Loucy (cell line): ENCODE data around the gene HERPUD2.
"Not testable (repeated sequence)": the region's sequence is repeated elsewhere in the genome, so short reads cannot be mapped to it uniquely, and the experiment has no call there.

Experiments
- H2AFZ ChIP-seq: fragments of 200-600 bp; sonication (generic); 2 replicates; pipeline ENCODE4 v1.6.0; 2016; ENCODE audit warnings: antibody characterized with exemption, mild to moderate bottlenecking, low read length, moderate library complexity
- H3F3A ChIP-seq: fragments of 200-600 bp; 2 replicates; pipeline ENCODE4 v1.6.0; 2016; ENCODE audit warnings: antibody characterized with exemption, low read depth, mild to moderate bottlenecking
- H3K27me3 ChIP-seq: fragments of 200-600 bp; sonication (generic); 2 replicates; pipeline ENCODE4 v1.6.1; 2014; ENCODE audit warnings: low read length, mild to moderate bottlenecking; ENCODE audit not compliant: insufficient read depth, poor library complexity, severe bottlenecking
- H3K36me3 ChIP-seq: fragments of 200-600 bp; sonication (generic); 2 replicates; pipeline ENCODE4 v1.6.1; 2016; ENCODE audit warnings: low read length; ENCODE audit not compliant: insufficient read depth
- H3K4me1 ChIP-seq: fragments of 200-600 bp; sonication (generic); 2 replicates; pipeline ENCODE4 v1.5.1; 2014; ENCODE audit warnings: low read length, mild to moderate bottlenecking; ENCODE audit not compliant: insufficient read depth, poor library complexity, severe bottlenecking
- H3K4me2 ChIP-seq: fragments of 200-600 bp; sonication (generic); 2 replicates; pipeline ENCODE4 v1.6.0; 2014; ENCODE audit warnings: antibody characterized with exemption, low read length, low read depth, mild to moderate bottlenecking; ENCODE audit not compliant: poor library complexity, severe bottlenecking
- H3K4me3 ChIP-seq: fragments of 200-600 bp; sonication (generic); 2 replicates; pipeline ENCODE4 v1.5.1; 2014; ENCODE audit warnings: low read length, mild to moderate bottlenecking, mixed read lengths; ENCODE audit not compliant: poor library complexity, severe bottlenecking
- H3K79me2 ChIP-seq: fragments of 200-600 bp; sonication (generic); 2 replicates; pipeline ENCODE4 v1.6.1; 2014; ENCODE audit warnings: low read length; ENCODE audit not compliant: insufficient read depth
- H3K9ac ChIP-seq: fragments of 200-600 bp; sonication (generic); 2 replicates; pipeline ENCODE4 v1.6.0; 2014; ENCODE audit warnings: mild to moderate bottlenecking, low read depth, low read length, moderate library complexity; ENCODE audit not compliant: poor library complexity, severe bottlenecking
- H3K9me2 ChIP-seq: fragments of 200-600 bp; sonication (generic); replicated peaks from 2 replicates; pipeline ENCODE4 v1.6.1; 2016; ENCODE audit warnings: low read depth, low read length, mixed read lengths
- H3K9me3 ChIP-seq: fragments of 200-600 bp; sonication (generic); 2 replicates; pipeline ENCODE4 v1.6.1; 2014; ENCODE audit warnings: mild to moderate bottlenecking, antibody characterized with exemption, low read length, low read depth; ENCODE audit not compliant: insufficient read depth
- H4K20me1 ChIP-seq: fragments of 200-600 bp; sonication (generic); 2 replicates; pipeline ENCODE4 v1.6.0; 2014; ENCODE audit warnings: antibody characterized with exemption, low read length, mild to moderate bottlenecking; ENCODE audit not compliant: insufficient read depth, poor library complexity, severe bottlenecking
- CTCF ChIP-seq: fragments of 200-600 bp; sonication (generic); conservative IDR thresholded peaks from 2 replicates; pipeline ENCODE4 v1.5.1; 2014; ENCODE audit warnings: mild to moderate bottlenecking, antibody characterized with exemption, low read length
- EZH2phosphoT487 ChIP-seq: fragments of 200-600 bp; IDR thresholded peaks from 2 replicates; pipeline ENCODE4 v1.6.1; 2018; ENCODE audit warnings: antibody characterized with exemption, mild to moderate bottlenecking, moderate library complexity, borderline replicate concordance

HERPUD2 gene

GRCh38 chr7:35588647-35589046 is 106.3 kb downstream of the HERPUD2 start:
- no peaks in the 10 kb centered on the region for H3K9me3 ChIP-seq
- H3K79me2 ChIP-seq: no peaks in the 10 kb centered on the region
- H3F3A ChIP-seq: no peaks in the 10 kb centered on the region
- H3K27me3 ChIP-seq: no peaks in the 10 kb centered on the region
- H4K20me1 ChIP-seq: no peaks in the 10 kb centered on the region
- H3K4me1 ChIP-seq: no peaks in the 10 kb centered on the region
- no peak overlapping the region for H2AFZ ChIP-seq
- no peak overlapping the region for H3K4me3 ChIP-seq
- H3K9me2 ChIP-seq: no peaks in the 10 kb centered on the region
- no peaks in the 10 kb centered on the region for H3K36me3 ChIP-seq
- H3K9ac ChIP-seq: no peak overlapping the region
- H3K4me2 ChIP-seq: no peak overlapping the region
- TF ChIP-seq CTCF (no peak), EZH2phosphoT487 (no peak)

GRCh38 chr7:35584990-35585389 is 109.9 kb downstream of the HERPUD2 start:
- Histone ChIP-seq H3K79me2 (no peaks in the 10 kb centered on the region), H2AFZ (no peak overlapping the region), H3K4me3 (no peak overlapping the region), H3K9me2 (no peaks in the 10 kb centered on the region), H3K9ac (no peak overlapping the region), H3K36me3 (no peaks in the 10 kb centered on the region), H3K9me3 (no peaks in the 10 kb centered on the region), H3K27me3 (no peaks in the 10 kb centered on the region), H3K4me1 (no peaks in the 10 kb centered on the region), H3F3A (no peaks in the 10 kb centered on the region), H4K20me1 (no peaks in the 10 kb centered on the region), H3K4me2 (no peak overlapping the region)
- TF ChIP-seq CTCF (no peak), EZH2phosphoT487 (no peak)

- not testable (repeated sequence) for H3K36me3 ChIP-seq, H3K4me3 ChIP-seq, H3K27me3 ChIP-seq, H2AFZ ChIP-seq, H4K20me1 ChIP-seq, H3K79me2 ChIP-seq, H3K4me2 ChIP-seq, H3F3A ChIP-seq, H3K9ac ChIP-seq, H3K9me2 ChIP-seq, H3K9me3 ChIP-seq, H3K4me1 ChIP-seq
Observed at GRCh38 chr7:35584533-35584932, 110.4 kb downstream of the HERPUD2 start.
